ENCODE measurements around the gene WTAP.

DNA sequence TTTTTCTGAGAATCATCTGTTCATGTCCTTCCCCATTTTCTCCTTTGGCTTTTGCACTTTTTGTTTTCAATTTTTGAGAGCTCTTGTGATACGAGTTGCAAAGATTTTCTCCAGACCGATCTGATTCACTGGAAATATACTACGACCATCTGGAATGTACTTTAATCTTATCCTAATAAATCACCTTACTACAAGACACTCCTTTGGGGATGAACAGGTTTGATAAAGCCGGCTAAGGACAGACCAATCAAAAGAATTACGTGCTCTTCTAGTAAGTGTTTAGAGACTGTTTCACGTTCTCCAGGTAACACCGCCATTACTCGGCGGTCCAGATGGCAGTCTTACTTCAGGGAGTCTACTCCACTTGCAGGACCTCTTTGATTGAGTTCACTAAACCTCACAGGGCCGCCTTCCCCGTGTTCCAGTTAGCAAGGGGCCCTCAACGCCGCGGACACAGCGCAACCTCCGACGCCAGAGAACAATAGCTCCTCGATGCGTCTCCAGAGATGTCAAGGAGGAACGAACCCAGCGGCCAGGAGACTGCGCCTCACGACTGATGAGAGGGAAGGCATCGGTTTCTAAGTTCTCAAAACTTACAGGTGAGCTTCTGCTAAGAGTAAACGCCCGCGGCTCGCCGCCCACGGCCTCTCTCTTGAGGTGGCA lies 920 bp upstream of the WTAP start:
- TF ChIP-seq, protein P1, sequence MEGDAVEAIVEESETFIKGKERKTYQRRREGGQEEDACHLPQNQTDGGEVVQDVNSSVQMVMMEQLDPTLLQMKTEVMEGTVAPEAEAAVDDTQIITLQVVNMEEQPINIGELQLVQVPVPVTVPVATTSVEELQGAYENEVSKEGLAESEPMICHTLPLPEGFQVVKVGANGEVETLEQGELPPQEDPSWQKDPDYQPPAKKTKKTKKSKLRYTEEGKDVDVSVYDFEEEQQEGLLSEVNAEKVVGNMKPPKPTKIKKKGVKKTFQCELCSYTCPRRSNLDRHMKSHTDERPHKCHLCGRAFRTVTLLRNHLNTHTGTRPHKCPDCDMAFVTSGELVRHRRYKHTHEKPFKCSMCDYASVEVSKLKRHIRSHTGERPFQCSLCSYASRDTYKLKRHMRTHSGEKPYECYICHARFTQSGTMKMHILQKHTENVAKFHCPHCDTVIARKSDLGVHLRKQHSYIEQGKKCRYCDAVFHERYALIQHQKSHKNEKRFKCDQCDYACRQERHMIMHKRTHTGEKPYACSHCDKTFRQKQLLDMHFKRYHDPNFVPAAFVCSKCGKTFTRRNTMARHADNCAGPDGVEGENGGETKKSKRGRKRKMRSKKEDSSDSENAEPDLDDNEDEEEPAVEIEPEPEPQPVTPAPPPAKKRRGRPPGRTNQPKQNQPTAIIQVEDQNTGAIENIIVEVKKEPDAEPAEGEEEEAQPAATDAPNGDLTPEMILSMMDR (IDR thresholded peaks at IDR 0.05) = no peak
- TF ChIP-seq POLR2A (IDR thresholded peaks at IDR 0.05) (no peak), EP300 (IDR thresholded peaks at IDR 0.05; ENCODE audit: low read depth) (no peak), POLR2AphosphoS5 (IDR thresholded peaks at IDR 0.05) (no peak)

Measured in transverse colon (tissue), 4 donors.